Fibroblast of lung (primary cell): ENCODE measurements around the gene ZER1. TPM values are rescaled to one million over a fixed set of nuclear protein-coding genes. Genes with fewer than 3 reads are reported as not detected.

ENCODE experiments used
- DNase-seq, 2 donors: peaks; one replicate each; pipeline versions ENCODE4 v3.0.0 to v3.0.0-alpha.2; 2010; ENCODE audit warnings: low read depth in 2 of 2
- H2AFZ ChIP-seq: 2 replicates; pipeline ENCODE4 v1.5.1; 2012; ENCODE audit warnings: low read length, control low read depth, inconsistent platforms
- H3K27ac ChIP-seq: 2 replicates; pipeline ENCODE4 v1.5.1; 2011; ENCODE audit warnings: low read length, control low read depth; ENCODE audit not compliant: insufficient read depth
- H3K27me3 ChIP-seq: 2 replicates; pipeline ENCODE4 v1.5.1; 2011; ENCODE audit warnings: mild to moderate bottlenecking, low read length; ENCODE audit not compliant: control insufficient read depth, insufficient read depth
- H3K36me3 ChIP-seq: 2 replicates; pipeline ENCODE4 v1.5.1; 2011; ENCODE audit warnings: low read length; ENCODE audit not compliant: control insufficient read depth, insufficient read depth
- H3K4me1 ChIP-seq: 2 replicates; pipeline ENCODE4 v1.5.1; 2011; ENCODE audit warnings: low read length; ENCODE audit not compliant: control insufficient read depth, insufficient read depth; ENCODE audit errors: extremely low read depth
- H3K4me2 ChIP-seq: 2 replicates; pipeline ENCODE4 v1.5.1; 2011; ENCODE audit warnings: low read length, control low read depth; ENCODE audit not compliant: insufficient read depth; ENCODE audit errors: extremely low read depth
- H3K4me3 ChIP-seq, 4 experiments: fragments of 200-600 bp in 1 of 4; sonication (generic) in 1 of 4; replicated peaks in 1 of 4; 2 replicates each; pipeline ENCODE4 v1.5.1; 2011 to 2016; ENCODE audit warnings: low read length in 4 of 4, low read depth in 3 of 4, mild to moderate bottlenecking in 3 of 4, control low read depth in 2 of 4, inconsistent platforms in 1 of 4, mixed read lengths in 1 of 4; ENCODE audit not compliant: insufficient read depth in 1 of 4; ENCODE audit errors: control extremely low read depth in 1 of 4
- H3K79me2 ChIP-seq: 2 replicates; pipeline ENCODE4 v1.5.1; 2012; ENCODE audit warnings: mild to moderate bottlenecking, low read length, inconsistent platforms; ENCODE audit not compliant: control insufficient read depth, insufficient read depth
- H3K9ac ChIP-seq: 2 replicates; pipeline ENCODE4 v1.5.1; 2011; ENCODE audit warnings: mild to moderate bottlenecking, low read length, control low read depth; ENCODE audit not compliant: insufficient read depth
- H3K9me3 ChIP-seq: 2 replicates; pipeline ENCODE4 v1.5.1; 2012; ENCODE audit warnings: low read depth, low read length; ENCODE audit not compliant: control insufficient read depth, insufficient read depth
- H4K20me1 ChIP-seq: 2 replicates; pipeline ENCODE4 v1.5.1; 2011; ENCODE audit warnings: low read length; ENCODE audit not compliant: control insufficient read depth, insufficient read depth; ENCODE audit errors: extremely low read depth
- EZH2 ChIP-seq: IDR thresholded peaks from 2 replicates; pipeline ENCODE4 v1.5.1; 2012; ENCODE audit warnings: low read length, control low read depth, mild to moderate bottlenecking; ENCODE audit errors: missing control alignments
- polyA plus RNA-seq, 2 donors: library from polyadenylated mRNA; depleted of rRNA in 1 of 2; stranded (reverse) in 1 of 2; unstranded in 1 of 2; fragments of >200 nt; gene quantifications; 2 replicates each; pipeline ENCODE4 v1.2.1, GENCODE V29; 2011 to 2012; ENCODE audit warnings: missing spikeins in 1 of 2
- total RNA-seq: library from RNA; depleted of rRNA; stranded (reverse); fragments of >200 nt; gene quantifications from 2 replicates; pipeline ENCODE4 v1.2.1, GENCODE V29; 2014
- TF ChIP-seq, protein P1 (sequence below), 2 donors: IDR thresholded peaks in 1 of 2; conservative IDR thresholded peaks in 1 of 2; 1 replicate in 1 of 2; 2 replicates in 1 of 2; pipeline ENCODE4 v1.5.1; 2011 to 2012; ENCODE audit warnings: low read length in 2 of 2, control low read depth in 1 of 2, inconsistent platforms in 1 of 2, low read depth in 1 of 2, mild to moderate bottlenecking in 1 of 2

ZER1 gene
- total and polyA plus RNA-seq, 2 donors (not counting 1 experiment from before 2014, with no cell fraction given), result 21.5 to 26.3 TPM

DNA sequence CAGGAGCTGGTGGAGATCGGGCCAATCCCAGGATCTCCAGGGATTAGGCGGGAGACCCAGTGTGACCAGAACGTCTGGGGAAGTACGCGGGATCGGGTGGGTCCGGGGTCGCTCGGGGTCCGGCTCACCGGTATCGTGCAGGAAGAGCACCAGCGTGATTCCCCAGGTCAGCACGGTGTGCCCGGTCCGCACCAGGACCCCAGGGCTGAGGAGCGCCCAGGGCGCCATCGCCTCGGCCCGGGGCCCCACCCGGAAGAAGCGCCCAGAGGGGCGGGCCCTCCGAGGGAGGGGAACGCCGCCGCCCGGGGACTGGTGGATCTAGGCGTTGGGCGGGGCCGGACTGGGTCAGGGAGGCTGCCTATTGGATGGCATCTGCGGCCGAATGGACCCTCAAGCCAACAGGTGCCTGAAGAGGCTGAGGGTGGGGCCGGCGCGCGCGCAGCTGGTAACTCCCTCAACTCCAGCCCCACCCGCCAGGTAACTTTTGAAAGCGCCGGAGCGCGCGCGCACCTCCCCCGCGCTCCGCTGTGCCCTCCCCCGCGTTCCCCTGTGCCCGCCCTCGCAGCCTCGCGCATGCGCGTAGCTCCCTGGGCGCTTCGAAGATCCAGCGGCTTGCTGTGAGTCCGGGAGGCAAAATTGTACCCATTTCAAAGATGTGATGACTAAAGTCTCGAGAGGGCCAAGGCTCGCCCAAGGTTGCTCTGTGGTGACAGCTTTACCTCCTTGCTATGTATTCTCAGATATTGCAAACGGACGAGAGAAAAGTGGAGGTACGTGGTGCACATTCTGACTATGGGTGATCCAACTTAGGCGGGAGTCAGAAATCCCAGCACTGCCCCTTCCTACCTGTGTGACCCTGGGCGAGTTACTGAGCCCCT is 47.6 kb downstream of the ZER1 start, which contains the start of gene ZDHHC12:
ZDHHC12 (minus strand) TSS at position 262 of the 878 bp plus-strand sequence; CDS start at position 228, 34 bp downstream.
- Histone ChIP-seq H3K79me2 (no peaks in the 10 kb centered on the region), H3K9ac (peak within 1 kb of the TSS; percentile 4), H3K27me3 (no peaks in the 10 kb centered on the region), H4K20me1 (no peaks in the 10 kb centered on the region), H3K4me1 (peaks cover 4% of the 10 kb centered on the region), H2AFZ (peak within 1 kb of the TSS; percentile 51), H3K36me3 (peaks cover 1% of the 10 kb centered on the region), H3K27ac (no peak within 1 kb of the TSS), H3K4me3 (peak within 1 kb of the TSS; percentile 43 to 75 (median 60)), H3K9me3 (no peaks in the 10 kb centered on the region), H3K4me2 (peak within 1 kb of the TSS; percentile 88)
- no peak for TF ChIP-seq EZH2
- TF ChIP-seq, protein P1, sequence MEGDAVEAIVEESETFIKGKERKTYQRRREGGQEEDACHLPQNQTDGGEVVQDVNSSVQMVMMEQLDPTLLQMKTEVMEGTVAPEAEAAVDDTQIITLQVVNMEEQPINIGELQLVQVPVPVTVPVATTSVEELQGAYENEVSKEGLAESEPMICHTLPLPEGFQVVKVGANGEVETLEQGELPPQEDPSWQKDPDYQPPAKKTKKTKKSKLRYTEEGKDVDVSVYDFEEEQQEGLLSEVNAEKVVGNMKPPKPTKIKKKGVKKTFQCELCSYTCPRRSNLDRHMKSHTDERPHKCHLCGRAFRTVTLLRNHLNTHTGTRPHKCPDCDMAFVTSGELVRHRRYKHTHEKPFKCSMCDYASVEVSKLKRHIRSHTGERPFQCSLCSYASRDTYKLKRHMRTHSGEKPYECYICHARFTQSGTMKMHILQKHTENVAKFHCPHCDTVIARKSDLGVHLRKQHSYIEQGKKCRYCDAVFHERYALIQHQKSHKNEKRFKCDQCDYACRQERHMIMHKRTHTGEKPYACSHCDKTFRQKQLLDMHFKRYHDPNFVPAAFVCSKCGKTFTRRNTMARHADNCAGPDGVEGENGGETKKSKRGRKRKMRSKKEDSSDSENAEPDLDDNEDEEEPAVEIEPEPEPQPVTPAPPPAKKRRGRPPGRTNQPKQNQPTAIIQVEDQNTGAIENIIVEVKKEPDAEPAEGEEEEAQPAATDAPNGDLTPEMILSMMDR (conservative IDR thresholded peaks at IDR 0.05 in 1 of 2, IDR thresholded peaks at IDR 0.05 in 1 of 2; ENCODE audit: low read depth in 1 of 2, low read length in 2 of 2), result no peak
- DNase-seq, result peak; percentile 82 to 96

DNA sequence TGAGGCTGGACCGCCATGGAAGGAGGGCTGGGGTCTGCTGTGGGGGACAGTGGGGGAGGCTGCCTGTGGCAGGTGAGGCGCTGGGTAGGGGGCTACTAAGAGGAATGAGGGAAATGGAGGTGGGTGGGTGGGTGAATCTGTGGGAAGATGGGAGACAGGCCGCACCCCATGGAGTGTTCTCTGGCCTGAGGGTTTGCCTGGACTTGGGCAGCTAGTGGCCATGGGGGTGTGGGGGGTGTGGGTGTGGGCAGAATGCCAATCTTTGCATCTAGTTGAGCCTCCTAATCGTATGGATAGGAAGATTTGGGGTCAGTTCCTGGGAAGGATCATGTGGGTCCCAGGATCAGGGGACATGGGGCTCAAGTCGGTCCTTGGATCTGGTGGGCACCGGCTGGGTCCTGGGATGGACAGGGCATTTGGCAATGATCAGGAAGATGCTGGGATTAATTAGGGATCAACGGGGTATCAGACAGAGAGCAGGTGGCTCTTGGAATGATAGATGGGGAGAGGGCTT is 48.3 kb downstream of the ZER1 start:
- peaks cover 1% of the 10 kb centered on the region for H3K36me3 ChIP-seq
- no peaks in the 10 kb centered on the region for H4K20me1 ChIP-seq
- peak overlapping the region; percentile 6 for H2AFZ ChIP-seq
- no peaks in the 10 kb centered on the region for H3K9me3 ChIP-seq
- no peak for TF ChIP-seq EZH2
- TF ChIP-seq, protein P1 (conservative IDR thresholded peaks at IDR 0.05 in 1 of 2, IDR thresholded peaks at IDR 0.05 in 1 of 2; ENCODE audit: low read depth in 1 of 2, low read length in 2 of 2), result no peak
- no peak overlapping the region for H3K9ac ChIP-seq
- peak overlapping the region; percentile 69 for H3K4me2 ChIP-seq
- H3K4me1 ChIP-seq, result peaks cover 4% of the 10 kb centered on the region
- H3K27me3 ChIP-seq, result no peaks in the 10 kb centered on the region
- no peak for DNase-seq
- H3K79me2 ChIP-seq, result no peaks in the 10 kb centered on the region
- peak overlapping the region; percentile 43 to 75 (median 60) for H3K4me3 ChIP-seq
- no peak overlapping the region for H3K27ac ChIP-seq
